Measurements from ENCODE around the gene CAP1.

Gene CAP1

GRCh38 chr1:40102038-40102437 lies 61.5 kb downstream of the CAP1 start:
- DNase-seq = no peak

GRCh38 chr1:40102896-40103295 lies 62.4 kb downstream of the CAP1 start:
- no peak for DNase-seq

GRCh38 chr1:40105028-40105427 lies 64.5 kb downstream of the CAP1 start:
- DNase-seq = no peak

GRCh38 chr1:40107290-40107959 lies 66.9 kb downstream of the CAP1 start:
- no peak for DNase-seq

GRCh38 chr1:40110389-40110788 lies 69.9 kb downstream of the CAP1 start:
- no peak for DNase-seq

GRCh38 chr1:40114400-40114799 lies 73.9 kb downstream of the CAP1 start:
- DNase-seq = no peak

GRCh38 chr1:40120128-40120527 lies 79.6 kb downstream of the CAP1 start:
- DNase-seq = no peak

Data from SW 1271 (cell line).